Erythroblast (primary cell): Measurements from ENCODE around the gene SDHAF1.

Experiments
- DNase-seq, 2 experiments: peaks; one replicate each; lab custom pipeline; 2025; lab: John Stamatoyannopoulos, UW
- GATA1 ChIP-seq: IDR thresholded peaks from 2 replicates; pipeline ENCODE4 v1.6.1; 2011; ENCODE audit warnings: low read depth, mild to moderate bottlenecking, control low read depth, low read length, moderate library complexity
- POLR2A ChIP-seq: IDR thresholded peaks from 2 replicates; pipeline ENCODE4 v1.6.1; 2011; ENCODE audit warnings: mild to moderate bottlenecking, low read length

Gene SDHAF1

DNA sequence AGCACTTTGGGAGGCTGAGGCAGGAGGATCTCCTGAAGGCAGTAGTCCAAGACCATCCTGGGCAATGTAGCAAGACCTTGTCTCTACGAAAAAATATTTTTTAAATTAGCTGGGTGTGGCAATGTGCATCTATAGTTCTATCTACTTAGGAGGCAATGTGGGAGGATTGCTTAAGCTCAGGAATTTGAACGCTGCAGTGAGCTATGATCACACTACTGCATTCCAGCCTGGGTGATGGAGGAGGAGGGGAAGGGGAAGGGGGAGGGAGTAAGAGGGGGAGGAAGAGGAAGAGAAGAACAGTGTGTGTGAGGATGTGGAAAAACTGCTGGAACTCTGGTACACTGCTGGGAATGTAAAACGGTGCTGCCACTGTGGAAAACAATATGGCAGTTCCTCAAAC, 46.8 kb downstream of the SDHAF1 start:
- no peak for DNase-seq
- TF ChIP-seq GATA1 (no peak), POLR2A (no peak)

DNA sequence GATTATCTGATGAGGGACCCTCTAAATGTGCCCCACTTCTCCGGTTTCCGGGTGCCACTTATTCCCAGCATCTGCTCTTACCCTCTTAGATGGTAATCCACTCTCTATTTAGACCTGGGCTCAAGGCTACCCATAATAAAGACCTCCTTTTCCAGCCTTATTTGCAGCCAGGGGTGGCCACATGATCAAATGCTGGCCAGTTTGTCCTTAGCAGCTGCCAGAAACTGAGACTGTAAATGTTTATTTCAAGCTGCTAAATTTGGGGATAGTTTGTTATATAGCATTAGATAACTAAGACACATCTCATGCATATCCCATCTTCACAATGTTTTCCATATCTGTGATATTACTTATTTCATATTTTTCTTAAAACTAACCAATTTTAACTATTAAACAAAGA, 49.0 kb downstream of the SDHAF1 start:
- DNase-seq, result no peak
- TF ChIP-seq GATA1 (no peak), POLR2A (no peak)
